Bronchial epithelial cell (primary cell): ENCODE results near the gene EGFLAM. TPM values are rescaled to one million over a fixed set of nuclear protein-coding genes. Genes with fewer than 3 reads are reported as not detected.

ENCODE experiments used
- DNase-seq: peaks from one replicate; pipeline ENCODE4 v3.0.0-alpha.2; 2010; ENCODE audit warnings: low read depth
- FAIRE-seq: peaks from 2 replicates; lab custom pipeline; 2011; peaks lifted over from hg19 to GRCh38; lab: Jason Lieb, UNC
- H3K27me3 ChIP-seq: 2 replicates; pipeline ENCODE4 v1.5.1; 2011; ENCODE audit warnings: low read length; ENCODE audit not compliant: control insufficient read depth, insufficient read depth
- H3K36me3 ChIP-seq: 2 replicates; pipeline ENCODE4 v1.5.1; 2011; ENCODE audit warnings: low read length; ENCODE audit not compliant: control insufficient read depth, insufficient read depth
- H3K4me3 ChIP-seq: 2 replicates; pipeline ENCODE4 v1.5.1; 2011; ENCODE audit warnings: mild to moderate bottlenecking, low read depth, low read length, control low read depth
- total RNA-seq: library from RNA; depleted of rRNA; stranded (reverse); fragments of >200 nt; gene quantifications from 2 replicates; pipeline ENCODE4 v1.2.1, GENCODE V29; 2014
- TF ChIP-seq, protein P1 (sequence below): IDR thresholded peaks from 2 replicates; pipeline ENCODE4 v1.5.1; 2011; ENCODE audit warnings: mild to moderate bottlenecking, moderate library complexity, low read length, control low read depth, inconsistent platforms; ENCODE audit not compliant: insufficient read depth, severe bottlenecking

Gene EGFLAM
- total RNA-seq, 1 donor from 2014 or later: 0.53 TPM

DNA sequence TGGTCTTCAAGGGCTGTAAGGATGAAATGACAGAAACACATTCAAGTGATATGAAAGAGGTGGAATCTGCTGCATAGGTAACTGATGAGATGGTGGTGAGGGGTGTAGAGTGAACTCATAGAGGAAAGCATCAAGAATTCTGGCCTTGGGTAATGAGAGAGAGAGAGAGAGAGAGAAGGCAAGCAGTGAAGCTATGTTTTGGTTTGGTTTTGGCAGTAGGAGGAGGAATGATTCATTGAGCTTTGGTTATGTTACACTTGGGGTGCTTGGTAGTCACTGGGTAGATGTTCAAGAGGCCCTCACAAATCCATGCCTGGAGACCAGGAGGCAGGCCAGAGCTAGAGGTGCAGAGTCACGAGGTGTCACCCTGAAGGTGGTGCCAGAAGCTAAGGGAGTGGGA, 89.5 kb downstream of the EGFLAM start:
- Histone ChIP-seq H3K36me3 (no peaks in the 10 kb centered on the region), H3K27me3 (no peaks in the 10 kb centered on the region), H3K4me3 (no peak overlapping the region)
- no peak for FAIRE-seq
- TF ChIP-seq, protein P1, sequence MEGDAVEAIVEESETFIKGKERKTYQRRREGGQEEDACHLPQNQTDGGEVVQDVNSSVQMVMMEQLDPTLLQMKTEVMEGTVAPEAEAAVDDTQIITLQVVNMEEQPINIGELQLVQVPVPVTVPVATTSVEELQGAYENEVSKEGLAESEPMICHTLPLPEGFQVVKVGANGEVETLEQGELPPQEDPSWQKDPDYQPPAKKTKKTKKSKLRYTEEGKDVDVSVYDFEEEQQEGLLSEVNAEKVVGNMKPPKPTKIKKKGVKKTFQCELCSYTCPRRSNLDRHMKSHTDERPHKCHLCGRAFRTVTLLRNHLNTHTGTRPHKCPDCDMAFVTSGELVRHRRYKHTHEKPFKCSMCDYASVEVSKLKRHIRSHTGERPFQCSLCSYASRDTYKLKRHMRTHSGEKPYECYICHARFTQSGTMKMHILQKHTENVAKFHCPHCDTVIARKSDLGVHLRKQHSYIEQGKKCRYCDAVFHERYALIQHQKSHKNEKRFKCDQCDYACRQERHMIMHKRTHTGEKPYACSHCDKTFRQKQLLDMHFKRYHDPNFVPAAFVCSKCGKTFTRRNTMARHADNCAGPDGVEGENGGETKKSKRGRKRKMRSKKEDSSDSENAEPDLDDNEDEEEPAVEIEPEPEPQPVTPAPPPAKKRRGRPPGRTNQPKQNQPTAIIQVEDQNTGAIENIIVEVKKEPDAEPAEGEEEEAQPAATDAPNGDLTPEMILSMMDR: no peak
- peak; percentile 35 for DNase-seq

DNA sequence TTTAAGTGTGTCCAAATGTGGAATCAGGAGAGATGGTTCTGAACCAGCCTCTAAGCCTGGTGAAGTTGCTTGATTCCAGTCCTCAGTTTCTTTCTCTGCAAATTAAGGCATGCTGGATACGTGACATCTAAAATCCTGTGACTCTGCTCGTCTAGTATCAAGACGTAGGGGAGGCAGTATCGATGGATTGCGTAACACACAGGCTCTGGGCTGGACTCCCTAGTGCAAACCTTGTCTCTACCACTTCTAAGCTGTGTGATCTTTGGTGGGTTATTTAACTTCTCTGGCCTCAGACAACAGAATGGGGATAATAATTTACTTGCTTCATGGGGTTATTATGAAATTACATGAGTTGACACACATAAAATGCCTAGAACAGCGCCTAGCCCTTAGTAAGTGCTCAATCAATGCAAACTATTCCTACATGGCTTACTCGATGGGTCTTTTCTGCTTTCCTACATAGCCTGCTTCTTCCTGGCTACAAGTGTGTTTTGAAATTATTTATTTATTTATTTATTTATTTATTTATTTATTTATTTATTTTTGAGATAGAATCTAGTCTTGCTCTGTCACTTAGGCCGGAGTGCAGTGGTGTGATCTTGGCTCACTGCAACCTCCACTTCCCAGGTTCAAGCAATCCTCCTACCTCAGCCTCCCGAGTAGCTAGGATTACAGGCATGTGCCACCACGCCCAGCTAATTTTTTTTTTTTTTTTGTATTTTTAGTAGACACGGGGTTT, 102.1 kb downstream of the EGFLAM start:
- FAIRE-seq: no peak
- no peaks in the 10 kb centered on the region for H3K27me3 ChIP-seq

DNA sequence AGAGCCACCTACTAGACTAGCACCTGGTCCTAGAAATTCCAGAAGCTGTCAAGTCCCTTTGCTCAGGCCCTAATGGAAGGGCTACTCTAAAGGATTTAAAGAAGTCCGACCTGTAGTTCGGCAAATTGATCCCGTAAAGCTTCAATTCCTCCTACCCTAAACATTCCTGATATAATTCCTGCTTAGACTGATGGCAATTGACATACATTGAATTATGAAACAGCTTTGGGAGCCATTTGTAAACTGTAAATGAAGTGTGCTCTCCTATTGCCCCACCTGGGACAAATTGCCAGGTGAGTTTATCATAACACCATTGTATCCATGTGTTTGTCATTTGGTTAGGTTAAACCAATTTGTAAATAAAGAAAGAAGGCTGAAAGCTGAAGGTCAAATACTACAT, 104.4 kb downstream of the EGFLAM start:
- DNase-seq (no peak), FAIRE-seq (no peak)
- H3K4me3 ChIP-seq: no peak overlapping the region
- H3K36me3 ChIP-seq: no peaks in the 10 kb centered on the region
- H3K27me3 ChIP-seq: no peaks in the 10 kb centered on the region
- TF ChIP-seq, protein P1: no peak

More for the DNA sequence above, 102.1 kb downstream of the EGFLAM start:
- Histone ChIP-seq H3K36me3 (no peaks in the 10 kb centered on the region), H3K4me3 (no peak overlapping the region)
- TF ChIP-seq, protein P1: no peak
- no peak for DNase-seq

DNA sequence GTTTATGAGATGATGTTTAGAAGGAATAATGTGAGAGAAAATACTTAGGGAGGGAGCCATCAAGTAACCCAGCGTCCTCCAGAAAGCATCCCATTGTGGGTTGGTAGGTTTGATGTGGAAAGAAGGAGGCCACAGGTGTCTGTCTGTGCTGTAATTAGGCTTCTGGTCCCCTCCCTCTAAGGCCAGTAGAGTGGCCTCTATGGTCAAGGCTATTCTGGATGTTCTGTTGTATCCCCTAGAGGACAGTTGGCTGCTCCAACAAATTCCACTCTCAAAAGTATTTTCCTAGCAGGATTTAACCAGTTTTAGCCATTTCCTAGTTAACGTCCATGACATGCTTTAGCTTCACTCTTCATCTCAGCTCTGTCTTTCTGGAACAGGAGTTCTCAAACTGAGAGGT, 106.5 kb downstream of the EGFLAM start:
- TF ChIP-seq, protein P1: no peak
- FAIRE-seq (no peak), DNase-seq (no peak)
- Histone ChIP-seq H3K36me3 (no peaks in the 10 kb centered on the region), H3K4me3 (no peak overlapping the region), H3K27me3 (no peaks in the 10 kb centered on the region)

DNA sequence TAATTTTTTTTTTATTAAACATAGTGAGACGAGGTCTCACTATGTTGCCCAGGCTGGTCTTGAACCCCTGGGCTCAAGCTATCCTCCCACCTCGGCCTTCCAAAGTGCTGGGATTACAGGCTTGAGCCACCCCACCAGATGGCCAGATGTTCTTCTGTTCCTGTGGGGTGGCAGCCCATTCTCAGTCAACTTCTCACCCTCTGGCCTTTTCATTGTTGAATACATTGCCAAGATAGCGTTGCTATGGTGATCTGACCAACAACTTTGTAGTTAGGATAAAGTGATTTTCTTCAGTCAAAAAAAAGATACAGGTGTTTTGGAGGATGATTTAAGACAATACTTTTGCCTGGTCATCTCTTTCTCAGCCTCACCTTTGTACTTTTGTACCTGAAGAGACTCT, 109.1 kb downstream of the EGFLAM start:
- DNase-seq: no peak
- no peaks in the 10 kb centered on the region for H3K36me3 ChIP-seq
- H3K4me3 ChIP-seq: no peak overlapping the region
- TF ChIP-seq, protein P1: no peak
- no peaks in the 10 kb centered on the region for H3K27me3 ChIP-seq
- FAIRE-seq: no peak

DNA sequence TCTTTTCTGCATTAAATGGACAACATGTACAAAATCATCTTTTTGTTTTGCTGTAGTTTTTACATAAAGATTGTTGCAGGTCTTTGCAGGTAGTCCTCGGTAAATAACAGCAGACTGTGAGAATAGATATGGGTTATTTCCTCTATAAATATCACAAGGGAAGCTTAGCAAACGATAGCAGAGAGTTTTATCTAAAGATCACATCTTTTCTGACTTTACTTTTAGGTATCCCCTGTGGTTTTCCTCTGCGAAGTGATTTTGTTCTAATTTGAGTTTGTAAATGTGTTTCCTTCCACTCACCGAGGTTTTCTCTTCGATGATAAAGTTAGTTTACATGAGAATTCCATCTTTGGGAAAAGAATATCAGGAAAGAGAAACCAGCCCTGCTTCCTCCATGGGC, 109.6 kb downstream of the EGFLAM start:
- FAIRE-seq: no peak
- Histone ChIP-seq H3K36me3 (no peaks in the 10 kb centered on the region), H3K27me3 (no peaks in the 10 kb centered on the region), H3K4me3 (no peak overlapping the region)
- no peak for DNase-seq
- TF ChIP-seq, protein P1: no peak
